OCI-LY1 (cell line): ENCODE measurements around the gene ATP13A5.

Experiments
- H2AFZ ChIP-seq: fragments of 200-600 bp; sonication (generic), shearing (Covaris generic); 2 replicates; pipeline ENCODE4 v1.6.0; 2014; ENCODE audit warnings: antibody characterized with exemption, mild to moderate bottlenecking, low read length
- H3F3A ChIP-seq: fragments of 200-600 bp; sonication (generic), shearing (Covaris generic); 2 replicates; pipeline ENCODE4 v1.6.0; 2014; ENCODE audit warnings: mild to moderate bottlenecking, antibody characterized with exemption, low read length, moderate library complexity; ENCODE audit not compliant: insufficient read depth
- H3K27ac ChIP-seq: fragments of 200-600 bp; sonication (generic); 2 replicates; pipeline ENCODE4 v1.5.1; 2014; ENCODE audit warnings: low read length, mixed run types, mild to moderate bottlenecking, low read depth; ENCODE audit not compliant: poor library complexity, severe bottlenecking
- H3K27me3 ChIP-seq: fragments of 200-600 bp; sonication (generic); 2 replicates; pipeline ENCODE4 v1.6.0; 2014; ENCODE audit warnings: antibody characterized with exemption, mild to moderate bottlenecking, low read length, moderate library complexity; ENCODE audit not compliant: insufficient read depth
- H3K36me3 ChIP-seq: fragments of 200-600 bp; sonication (generic); 2 replicates; pipeline ENCODE4 v1.6.1; 2014; ENCODE audit warnings: mild to moderate bottlenecking, antibody characterized with exemption, low read length, moderate library complexity, mixed read lengths; ENCODE audit not compliant: insufficient read depth
- H3K4me1 ChIP-seq: fragments of 200-600 bp; sonication (generic); 2 replicates; pipeline ENCODE4 v1.5.1; 2014; ENCODE audit warnings: mild to moderate bottlenecking, low read length, moderate library complexity; ENCODE audit not compliant: insufficient read depth, severe bottlenecking
- H3K4me2 ChIP-seq: fragments of 200-600 bp; sonication (generic), shearing (Covaris generic); 2 replicates; pipeline ENCODE4 v1.6.1; 2014; ENCODE audit warnings: low read length
- H3K4me3 ChIP-seq: fragments of 200-600 bp; sonication (generic); 2 replicates; pipeline ENCODE4 v1.5.1; 2014; ENCODE audit warnings: low read length, low read depth, mild to moderate bottlenecking, mixed read lengths; ENCODE audit not compliant: poor library complexity, severe bottlenecking
- H3K79me2 ChIP-seq: fragments of 200-600 bp; shearing (Covaris generic); 2 replicates; pipeline ENCODE4 v1.6.1; 2016; ENCODE audit warnings: mixed run types, low read length, mixed read lengths; ENCODE audit not compliant: insufficient read depth
- H3K9ac ChIP-seq: fragments of 200-600 bp; sonication (generic), shearing (Covaris generic); 2 replicates; pipeline ENCODE4 v1.6.1; 2014; ENCODE audit warnings: mild to moderate bottlenecking, low read length, mixed read lengths
- H3K9me2 ChIP-seq: fragments of 200-600 bp; sonication (generic), shearing (Covaris generic); 2 replicates; pipeline ENCODE4 v1.6.1; 2014; ENCODE audit warnings: low read depth, mild to moderate bottlenecking, low read length, mixed read lengths
- H3K9me3 ChIP-seq: fragments of 200-600 bp; shearing (Covaris generic); 2 replicates; pipeline ENCODE4 v1.6.1; 2014; ENCODE audit warnings: low read length, mixed read lengths
- H4K20me1 ChIP-seq: fragments of 200-600 bp; sonication (generic), shearing (Covaris generic); 2 replicates; pipeline ENCODE4 v1.6.0; 2016; ENCODE audit warnings: mild to moderate bottlenecking, low read length; ENCODE audit not compliant: insufficient read depth
- CTCF ChIP-seq: fragments of 200-600 bp; sonication (generic), shearing (Covaris generic); IDR thresholded peaks from 2 replicates; pipeline ENCODE4 v1.5.1; 2017; ENCODE audit warnings: mild to moderate bottlenecking, antibody characterized with exemption, low read length, moderate library complexity, mixed read lengths
- EZH2 ChIP-seq: fragments of 200-600 bp; sonication (generic), shearing (Covaris generic); IDR thresholded peaks from 2 replicates; pipeline ENCODE4 v1.8.0; 2017; ENCODE audit warnings: borderline replicate concordance, mixed run types, mild to moderate bottlenecking, antibody characterized with exemption, low read length, moderate library complexity, mixed read lengths

ATP13A5 gene

GRCh38 chr3:193253986-193254660, 124.4 kb downstream of the ATP13A5 start:
- TF ChIP-seq EZH2: no peak
- TF ChIP-seq CTCF: no peak
- Histone ChIP-seq H2AFZ (no peak overlapping the region), H3K9me3 (no peaks in the 10 kb centered on the region), H3K79me2 (no peaks in the 10 kb centered on the region), H3K4me1 (no peaks in the 10 kb centered on the region), H3K4me2 (no peak overlapping the region), H3K27me3 (no peaks in the 10 kb centered on the region), H3F3A (no peaks in the 10 kb centered on the region), H3K9me2 (no peaks in the 10 kb centered on the region), H3K4me3 (no peak overlapping the region), H3K27ac (no peak overlapping the region), H4K20me1 (no peaks in the 10 kb centered on the region), H3K9ac (no peak overlapping the region), H3K36me3 (no peaks in the 10 kb centered on the region)

DNA sequence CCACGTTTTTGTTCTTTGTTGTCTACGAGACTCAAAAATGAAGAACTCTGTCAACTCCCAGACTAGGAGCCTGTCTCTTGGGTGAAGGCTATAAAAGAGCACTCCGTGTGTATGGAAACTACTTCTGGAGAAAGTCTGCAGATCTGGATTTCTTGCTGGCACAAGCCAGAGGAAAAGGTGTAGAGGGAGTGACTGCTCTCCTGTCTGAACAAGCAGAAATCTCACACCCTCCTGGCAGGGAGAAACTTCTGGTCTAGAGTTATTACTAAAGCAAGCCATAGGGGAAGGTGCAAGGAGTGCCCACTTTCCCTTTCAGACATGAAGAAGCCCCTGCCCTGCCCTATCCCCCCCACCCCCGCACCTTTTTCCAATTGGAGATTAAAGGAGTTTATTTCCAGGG, 128.1 kb downstream of the ATP13A5 start:
- H3K4me2 ChIP-seq: no peak overlapping the region
- H2AFZ ChIP-seq: no peak overlapping the region
- peaks cover 3% of the 10 kb centered on the region; the same call in 1 of the 2 replicates for H3K9me3 ChIP-seq
- no peaks in the 10 kb centered on the region for H3K36me3 ChIP-seq
- no peaks in the 10 kb centered on the region for H3F3A ChIP-seq
- no peaks in the 10 kb centered on the region for H3K79me2 ChIP-seq
- H3K9ac ChIP-seq: no peak overlapping the region
- TF ChIP-seq EZH2 (no peak), CTCF (no peak)
- H3K4me1 ChIP-seq: no peaks in the 10 kb centered on the region
- H3K9me2 ChIP-seq: no peaks in the 10 kb centered on the region
- no peak overlapping the region for H3K27ac ChIP-seq
- H3K27me3 ChIP-seq: no peaks in the 10 kb centered on the region
- no peaks in the 10 kb centered on the region for H4K20me1 ChIP-seq
- no peak overlapping the region for H3K4me3 ChIP-seq

GRCh38 chr3:193248848-193249468, 129.6 kb downstream of the ATP13A5 start:
- H3K4me1 ChIP-seq: no peaks in the 10 kb centered on the region
- no peaks in the 10 kb centered on the region for H4K20me1 ChIP-seq
- no peaks in the 10 kb centered on the region for H3K79me2 ChIP-seq
- no peak overlapping the region for H3K4me3 ChIP-seq
- no peaks in the 10 kb centered on the region for H3K36me3 ChIP-seq
- no peak overlapping the region for H2AFZ ChIP-seq
- H3K27ac ChIP-seq: no peak overlapping the region
- no peak overlapping the region for H3K4me2 ChIP-seq
- H3K9ac ChIP-seq: no peak overlapping the region
- no peaks in the 10 kb centered on the region for H3K27me3 ChIP-seq
- no peak for TF ChIP-seq EZH2
- no peak for TF ChIP-seq CTCF
- no peaks in the 10 kb centered on the region for H3K9me2 ChIP-seq
- no peaks in the 10 kb centered on the region for H3F3A ChIP-seq
- H3K9me3 ChIP-seq: peaks cover 3% of the 10 kb centered on the region; the same call in 1 of the 2 replicates
